H1 (cell line): ENCODE results near the gene CDC42SE2. TPM values are rescaled to one million over a fixed set of nuclear protein-coding genes. Genes with fewer than 3 reads are reported as not detected.

Source experiments
- RFX5 ChIP-seq: IDR thresholded peaks from 2 replicates; pipeline ENCODE4 v1.6.1; 2011; ENCODE audit warnings: low read depth, low read length, improper control_type of control experiment, borderline replicate concordance
- TBP ChIP-seq: IDR thresholded peaks from 2 replicates; pipeline ENCODE4 v1.6.1; 2011; ENCODE audit warnings: low read depth, low read length, improper control_type of control experiment
- polyA plus RNA-seq, 7 experiments: library from polyadenylated mRNA; depleted of rRNA in 3 of 7; stranded (reverse) in 5 of 7; unstranded in 2 of 7; fragments of >200 nt in 5 of 7; fragments of 200-250 nt in 2 of 7; gene quantifications; 1 replicate in 5 of 7; 2 replicates in 1 of 7; 4 replicates in 1 of 7; pipeline versions ENCODE4 v1.2.1 to v1.2.3, GENCODE V29; 2011 to 2013; ENCODE audit warnings: missing spikeins in 2 of 7, mixed read lengths in 2 of 7
- total RNA-seq: library from RNA; stranded (reverse); fragmentation: NEBNext Ultra II Directional; extraction: Animal tissue kit (Norgen Biotek cat#: 25700); gene quantifications from 2 replicates; pipeline ENCODE4 v1.2.1, GENCODE V29; 2021

Gene CDC42SE2
- total and polyA plus RNA-seq, 2 of the 8 experiments (the other 6 are each of a cell fraction or from before 2014, with no cell fraction given), result 16.7 to 30.8 TPM

DNA sequence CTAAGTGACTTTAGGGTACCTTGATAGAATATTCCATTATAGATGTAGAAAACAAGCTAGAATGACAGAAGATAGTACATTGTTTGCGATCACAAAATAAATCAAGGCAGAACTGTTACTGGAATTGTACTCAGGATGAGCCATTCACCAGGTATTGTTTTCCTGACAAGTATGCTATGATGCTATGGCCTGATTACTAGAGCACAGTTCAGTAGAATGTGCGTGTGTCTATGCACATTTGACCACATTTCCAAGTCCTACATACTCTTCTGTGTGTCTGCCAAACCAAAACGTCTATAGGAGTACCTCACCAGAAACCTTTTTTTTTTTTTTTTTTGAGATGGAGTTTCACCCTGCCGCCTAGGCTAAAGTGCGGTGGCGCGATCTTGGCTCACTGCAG is 43.3 kb upstream of the CDC42SE2 start (continued):
- TF ChIP-seq TBP (no peak), RFX5 (no peak)
